NCI-H1930 (cell line): ENCODE results near the gene MUC22.
"Not testable (repeated sequence)": the region's sequence is repeated elsewhere in the genome, so short reads cannot be mapped to it uniquely, and the experiment has no call there.

Source experiments
- DNase-seq, 2 experiments: peaks; one replicate each; lab custom pipeline; 2025; lab: John Stamatoyannopoulos, UW

MUC22 gene

DNA sequence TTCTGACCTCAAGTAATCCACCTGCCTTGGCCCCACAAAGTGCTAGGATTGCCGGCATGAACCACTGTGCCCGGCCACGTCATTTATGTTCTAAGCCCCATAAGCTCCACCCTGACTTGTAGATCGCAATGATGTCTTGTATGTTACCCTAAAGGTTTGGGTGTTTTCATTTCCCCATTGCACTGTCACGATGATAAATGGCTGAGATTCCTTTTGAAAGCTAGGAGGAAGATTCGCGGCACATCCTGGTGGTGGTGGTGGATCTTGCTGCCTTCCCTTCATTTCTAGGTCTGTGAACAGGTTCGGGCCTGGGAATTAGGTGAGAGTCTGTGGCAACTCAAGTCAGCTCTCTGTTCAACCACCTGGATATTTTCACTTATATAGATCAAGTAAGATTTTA, 28.3 kb downstream of the MUC22 start:
- no peak for DNase-seq

GRCh38 chr6:31040801-31041200, 30.5 kb downstream of the MUC22 start:
- no peak for DNase-seq

GRCh38 chr6:31041372-31041974, 31.2 kb downstream of the MUC22 start:
- DNase-seq, result no peak

- DNase-seq, result no peak
Measured at GRCh38 chr6:31042806-31043205, 32.5 kb downstream of the MUC22 start.

DNA sequence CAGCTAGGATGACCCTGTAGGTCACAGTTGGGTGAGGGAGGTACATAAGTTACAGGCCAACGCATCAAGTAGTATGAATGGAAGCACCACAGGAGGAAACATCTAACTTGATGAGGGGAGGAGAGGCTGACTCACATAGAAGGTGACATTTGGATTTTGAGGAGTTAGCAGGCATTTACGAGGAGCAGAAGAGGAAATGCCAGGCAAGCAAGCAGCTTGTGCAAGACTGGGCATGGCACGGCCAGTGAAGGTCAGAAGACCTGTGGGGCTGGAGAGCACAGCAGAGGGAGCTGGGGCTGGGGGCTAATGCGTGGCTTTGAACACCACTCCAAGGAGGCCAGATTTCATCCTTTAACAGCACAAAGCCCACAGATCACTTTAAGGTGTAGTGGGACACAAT, 37.8 kb downstream of the MUC22 start:
- no peak for DNase-seq

DNA sequence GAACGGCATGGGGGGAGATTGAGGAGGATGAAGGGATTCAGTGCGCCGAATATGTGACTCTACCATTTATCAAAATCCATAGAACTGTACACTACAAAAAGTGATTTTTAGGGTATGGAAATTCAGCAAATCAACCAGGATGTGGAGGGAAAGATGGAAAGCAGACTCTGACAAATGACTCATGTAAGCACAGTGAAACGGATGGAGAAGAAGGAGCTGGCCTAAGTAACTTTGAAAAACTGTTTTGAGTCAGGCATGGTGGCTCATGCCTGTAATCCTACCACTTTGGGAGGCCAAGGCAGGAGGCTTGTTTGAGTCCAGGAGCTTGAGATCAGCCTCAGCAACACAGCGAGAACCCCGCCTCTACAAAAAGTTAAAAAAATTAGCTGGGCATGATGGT, 39.2 kb downstream of the MUC22 start:
- no peak for DNase-seq

DNA sequence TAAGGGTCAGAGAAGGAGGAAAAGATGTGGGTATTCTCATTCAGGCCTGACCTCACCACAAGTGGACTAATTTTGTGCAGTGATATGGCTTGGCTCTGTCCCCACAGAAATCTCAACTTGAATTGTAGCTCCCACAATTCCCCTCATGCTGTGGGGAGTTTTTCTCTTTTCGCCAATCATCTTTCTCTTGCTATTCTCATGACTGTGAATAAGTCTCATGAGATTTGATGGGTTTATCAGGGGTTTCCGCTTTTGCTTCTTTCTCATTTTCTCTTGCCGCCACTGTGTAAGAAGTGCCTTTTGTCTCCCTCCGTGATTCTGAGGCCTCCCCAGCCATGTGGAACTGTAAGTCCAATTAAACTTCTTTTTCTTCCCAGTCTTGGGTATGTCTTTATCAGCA, 42.9 kb downstream of the MUC22 start:
- not testable (repeated sequence) for DNase-seq

DNA sequence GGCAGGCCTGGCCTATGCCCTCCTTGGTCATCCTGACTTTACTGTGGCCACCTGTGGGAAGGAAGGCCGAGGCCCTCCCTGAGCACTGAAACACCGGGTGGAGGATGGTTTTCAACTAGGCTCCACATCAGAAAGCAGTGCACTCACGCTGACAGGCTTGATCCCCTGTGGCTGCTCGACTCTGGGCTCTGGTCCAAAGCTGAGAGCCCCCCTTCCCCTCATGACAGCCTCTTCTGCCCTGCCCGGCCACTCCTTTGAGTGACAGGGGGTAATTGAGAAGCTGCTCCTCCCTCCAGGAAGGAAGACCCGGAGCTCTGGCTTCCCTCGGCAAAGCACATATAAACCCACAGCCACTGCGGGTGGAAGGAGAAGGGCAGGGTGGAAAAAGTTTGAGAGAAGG, 43.6 kb downstream of the MUC22 start:
- DNase-seq, result no peak

DNA sequence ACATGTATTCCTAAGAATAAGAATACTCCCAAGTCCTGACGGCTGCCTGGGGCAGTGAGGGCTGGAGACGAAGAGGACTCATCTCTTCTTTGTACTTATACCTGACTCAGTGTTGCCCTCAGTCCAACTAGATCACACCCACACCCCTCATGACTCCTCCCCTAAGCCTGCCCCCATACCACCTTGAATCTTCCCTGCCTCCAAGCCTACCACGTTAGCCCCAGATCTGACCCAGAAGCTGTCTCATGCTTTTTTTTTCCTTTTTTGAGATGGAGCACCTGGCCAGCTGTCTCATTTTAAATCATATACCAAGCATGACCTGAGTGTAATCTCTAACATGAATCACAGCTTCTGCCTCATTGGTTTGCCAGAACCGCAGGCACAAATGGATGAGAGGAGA, 45.2 kb downstream of the MUC22 start:
- DNase-seq, result no peak

DNA sequence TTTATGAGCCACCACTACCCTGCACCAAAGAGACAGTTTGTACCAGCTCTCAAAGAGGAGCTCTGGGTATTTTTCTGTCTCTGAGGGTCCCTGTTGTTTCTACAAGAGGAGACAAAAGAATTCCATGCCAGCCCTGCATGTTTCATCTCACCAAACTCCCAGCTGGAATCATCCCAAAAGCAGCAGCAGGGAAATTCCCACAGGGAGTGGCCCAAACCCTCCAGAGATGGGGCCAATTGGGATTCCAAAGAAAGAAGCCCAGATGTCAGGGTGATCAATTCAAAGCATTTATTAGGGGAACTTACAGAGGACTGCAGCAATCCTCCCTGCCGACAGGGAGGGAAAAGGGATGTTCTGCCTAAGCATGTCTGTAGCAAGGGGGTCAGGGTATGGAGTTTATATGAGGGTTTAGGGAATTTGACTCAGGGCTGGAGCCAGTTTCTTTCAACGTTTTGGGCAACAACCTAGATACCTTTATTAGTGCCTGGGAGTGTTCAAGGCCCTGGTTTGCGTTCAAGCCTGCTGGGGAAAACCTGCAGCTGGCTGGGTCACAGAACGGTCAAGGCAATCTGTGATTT, 47.2 kb downstream of the MUC22 start:
- no peak for DNase-seq

GRCh38 chr6:31058128-31058894, 48.0 kb downstream of the MUC22 start:
- DNase-seq, result no peak

- DNase-seq, result no peak
Measured at GRCh38 chr6:31060145-31060544, 49.9 kb downstream of the MUC22 start.

GRCh38 chr6:31063906-31064435, 53.7 kb downstream of the MUC22 start:
- no peak for DNase-seq

DNA sequence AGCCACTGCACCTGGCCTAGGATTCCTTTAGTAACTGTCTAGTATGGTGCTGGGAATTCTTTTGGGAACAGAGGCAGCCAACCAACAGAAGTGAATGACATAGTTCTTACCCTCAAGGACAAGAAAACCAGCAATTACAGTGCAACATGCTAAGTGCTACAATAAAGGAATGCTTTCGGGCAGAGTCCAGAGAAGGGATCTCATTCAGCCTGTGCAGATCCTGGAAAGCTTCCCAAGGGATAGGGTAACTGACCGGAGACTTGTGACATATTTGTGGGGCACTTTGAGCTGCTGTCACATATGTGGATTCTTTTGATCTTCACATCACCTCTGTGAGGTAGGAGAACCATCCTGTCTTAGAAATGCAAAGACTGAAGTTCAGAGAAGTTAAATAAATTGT, 55.3 kb downstream of the MUC22 start:
- DNase-seq, result no peak

GRCh38 chr6:31067028-31067427, 56.8 kb downstream of the MUC22 start:
- DNase-seq, result not testable (repeated sequence)

DNA sequence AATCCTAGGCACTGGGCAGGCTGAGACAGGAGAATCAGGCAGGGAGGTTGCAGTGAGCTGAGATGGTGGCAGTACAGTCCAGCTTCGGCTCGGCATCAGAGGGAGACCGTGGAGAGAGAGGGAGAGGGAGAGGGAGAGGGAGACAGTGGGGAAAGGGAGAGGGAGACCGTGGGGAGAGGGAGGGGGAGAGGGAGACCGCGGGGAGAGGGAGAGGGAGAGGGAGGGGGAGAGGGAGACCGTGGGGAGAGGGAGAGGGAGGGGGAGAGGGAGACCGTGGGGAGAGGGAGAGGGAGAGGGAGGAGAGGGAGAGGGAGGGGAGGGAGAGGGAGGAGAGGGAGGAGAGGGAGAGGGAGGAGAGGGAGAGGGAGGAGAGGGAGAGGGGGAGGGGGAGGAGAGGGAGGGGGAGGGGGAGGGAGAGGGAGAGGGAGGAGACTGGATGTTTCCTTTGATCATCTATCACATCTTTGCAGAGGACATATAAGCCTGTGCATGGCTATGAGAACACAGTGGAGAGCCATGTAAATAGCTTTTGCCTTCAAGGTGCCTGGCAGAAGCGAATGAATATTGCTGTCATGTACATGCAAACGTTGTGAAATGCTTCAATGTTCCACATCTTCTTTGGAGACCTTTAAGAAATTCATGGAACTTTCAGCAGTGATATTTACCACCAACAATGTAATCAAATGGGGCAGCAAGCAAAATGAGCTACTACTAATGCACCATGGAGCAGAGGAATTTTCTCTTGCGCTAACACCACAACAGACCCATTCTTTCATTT, 57.8 kb downstream of the MUC22 start:
- not testable (repeated sequence) for DNase-seq

DNA sequence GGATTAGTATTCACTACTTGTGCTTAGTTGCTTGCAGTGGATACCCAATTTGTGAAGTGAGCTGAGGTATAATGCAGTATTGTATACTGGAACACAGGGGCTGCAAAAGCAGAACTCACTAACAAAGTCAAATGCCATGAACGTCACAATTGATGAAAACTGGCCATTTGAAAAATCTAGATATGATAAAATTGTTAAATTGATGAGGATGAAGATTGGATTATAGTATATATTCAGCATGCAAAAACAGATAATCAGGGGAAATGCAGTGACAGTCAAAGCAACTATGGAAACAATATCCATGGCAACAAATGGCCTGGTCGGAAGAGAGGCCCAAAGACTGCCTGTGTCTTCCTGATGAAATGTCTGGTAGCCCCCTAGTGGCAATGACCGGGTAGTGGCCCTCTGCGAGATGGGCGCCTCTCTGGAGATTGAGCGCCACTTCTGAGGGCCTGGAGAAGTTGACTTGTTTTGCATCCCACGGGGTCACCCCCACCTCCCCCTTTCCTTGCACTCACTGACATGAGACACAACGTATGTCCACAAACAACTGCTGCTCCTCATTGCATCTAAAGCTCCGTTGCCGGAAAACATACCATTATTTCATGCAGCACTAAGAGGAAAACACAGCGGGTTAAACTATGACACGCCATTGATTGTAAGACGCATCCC, 58.5 kb downstream of the MUC22 start:
- peak; percentile 47 to 56 for DNase-seq

DNA sequence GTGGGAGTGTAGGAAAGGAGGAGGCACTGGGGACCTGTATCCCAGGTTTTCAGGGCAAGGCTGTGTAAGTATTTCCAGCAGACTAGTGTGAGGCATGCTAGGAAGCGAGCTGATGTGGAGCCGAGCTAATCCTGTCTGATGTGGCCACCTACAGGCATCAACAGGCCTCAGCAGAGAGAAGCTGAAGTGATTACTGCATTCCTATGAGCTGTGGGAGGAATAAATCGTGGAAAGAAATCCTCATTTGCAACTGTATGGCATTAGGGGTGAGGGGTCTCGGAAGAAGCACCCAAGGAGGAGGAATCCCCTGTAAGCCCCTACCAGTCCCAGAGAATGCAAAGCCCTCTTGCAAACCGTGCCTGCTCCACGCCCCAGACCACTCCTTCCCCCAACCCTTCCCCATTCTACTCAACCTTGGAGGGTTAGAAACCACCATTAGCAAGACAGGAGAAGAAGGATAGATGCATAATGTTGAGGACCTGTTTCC, 60.5 kb downstream of the MUC22 start:
- DNase-seq, result peak; percentile 22 to 44

- no peak for DNase-seq
Measured at GRCh38 chr6:31074401-31074800, 64.1 kb downstream of the MUC22 start.

GRCh38 chr6:31075528-31075927, 65.3 kb downstream of the MUC22 start:
- DNase-seq, result no peak

DNA sequence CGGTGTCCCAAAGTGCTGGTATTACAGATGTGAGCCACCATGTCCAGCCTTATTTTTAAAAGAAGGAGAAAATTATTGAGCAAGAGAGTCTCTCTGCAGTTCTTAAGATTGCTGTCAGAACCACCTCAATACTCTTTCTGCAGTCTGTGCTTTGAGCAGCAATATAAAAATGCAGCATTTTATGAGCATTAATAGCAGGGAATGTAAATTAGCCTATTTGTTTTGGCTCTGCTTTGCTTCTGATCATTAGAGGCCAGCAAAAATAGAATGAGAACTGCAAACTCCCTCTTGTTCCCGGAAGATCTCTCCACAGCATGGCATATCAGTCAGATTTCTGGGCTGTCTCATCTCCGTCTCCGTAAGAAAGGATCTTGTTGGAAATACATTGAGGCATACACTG, 66.3 kb downstream of the MUC22 start:
- no peak for DNase-seq
